Right renal pelvis (tissue), 4 donors: ENCODE data around the gene PHGDH. TPM values are rescaled to one million over a fixed set of nuclear protein-coding genes. Genes with fewer than 3 reads are reported as not detected.
A peak's percentile ranks its signal among the peaks of the same experiment; 100 is the strongest.
"Not testable (repeated sequence)": the region's sequence is repeated elsewhere in the genome, so short reads cannot be mapped to it uniquely, and the experiment has no call there.

ENCODE experiments used
- DNase-seq, 4 donors: peaks; one replicate each; pipeline ENCODE4 v3.0.0-alpha.2; 2013; ENCODE audit warnings: low read depth in 4 of 4, low spot score in 3 of 4, missing footprints in 1 of 4
- polyA plus RNA-seq, 4 donors: library from polyadenylated mRNA; unstranded; fragments of 120-200 nt; gene quantifications; one replicate each; pipeline ENCODE4 v1.2.1, GENCODE V29; 2013; ENCODE audit not compliant: insufficient read length in 4 of 4

The PHGDH gene
- polyA plus RNA-seq, 4 donors = 246 to 292 (median 272) TPM

GRCh38 chr1:119696863-119697262 lies 14.9 kb upstream of the PHGDH start:
- DNase-seq = not testable (repeated sequence)

GRCh38 chr1:119697598-119697997 lies 14.1 kb upstream of the PHGDH start:
- DNase-seq = no peak

- no peak for DNase-seq
Observed at GRCh38 chr1:119700326-119700725, 11.4 kb upstream of the PHGDH start.

- no peak for DNase-seq
Observed at GRCh38 chr1:119701659-119702058, 10.1 kb upstream of the PHGDH start.

- DNase-seq = no peak
Observed at GRCh38 chr1:119702384-119702783, 9.3 kb upstream of the PHGDH start.

GRCh38 chr1:119703666-119704450 lies 7.9 kb upstream of the PHGDH start:
- DNase-seq = no peak

GRCh38 chr1:119706599-119706998 lies 5.1 kb upstream of the PHGDH start:
- DNase-seq = not testable (repeated sequence)

- not testable (repeated sequence) for DNase-seq
Observed at GRCh38 chr1:119711356-119711803, 354 bp upstream of the PHGDH start.

- DNase-seq = peak in 2 of 4 donors; percentile 55 to 71
Observed at GRCh38 chr1:119712342-119713038, 756 bp downstream of the PHGDH start.

GRCh38 chr1:119713039-119713748 lies 1.5 kb downstream of the PHGDH start:
- no peak for DNase-seq

- DNase-seq = no peak
Observed at GRCh38 chr1:119713749-119714456, 2.2 kb downstream of the PHGDH start.

- DNase-seq = no peak
Observed at GRCh38 chr1:119714583-119714982, 2.8 kb downstream of the PHGDH start.

- DNase-seq = peak in 1 of 4 donors; percentile 65
Observed at GRCh38 chr1:119715542-119715941, 3.8 kb downstream of the PHGDH start.

GRCh38 chr1:119718409-119718808 lies 6.7 kb downstream of the PHGDH start:
- no peak for DNase-seq

- DNase-seq = no peak
Observed at GRCh38 chr1:119718972-119719371, 7.2 kb downstream of the PHGDH start.

GRCh38 chr1:119720866-119721440 lies 9.2 kb downstream of the PHGDH start:
- no peak for DNase-seq

- no peak for DNase-seq
Observed at GRCh38 chr1:119721896-119722295, 10.2 kb downstream of the PHGDH start.

GRCh38 chr1:119724611-119725218 lies 13.0 kb downstream of the PHGDH start:
- no peak for DNase-seq

GRCh38 chr1:119725626-119726025 lies 13.9 kb downstream of the PHGDH start:
- DNase-seq = no peak

- DNase-seq = no peak
Observed at GRCh38 chr1:119727991-119728390, 16.3 kb downstream of the PHGDH start.
